Fibroblast of lung (primary cell): ENCODE results near the gene SPEN. TPM values are rescaled to one million over a fixed set of nuclear protein-coding genes. Genes with fewer than 3 reads are reported as not detected.

Source experiments
- DNase-seq, 2 donors: peaks; one replicate each; pipeline versions ENCODE4 v3.0.0 to v3.0.0-alpha.2; 2010; ENCODE audit warnings: low read depth in 2 of 2
- H2AFZ ChIP-seq: 2 replicates; pipeline ENCODE4 v1.5.1; 2012; ENCODE audit warnings: low read length, control low read depth, inconsistent platforms
- H3K27ac ChIP-seq: 2 replicates; pipeline ENCODE4 v1.5.1; 2011; ENCODE audit warnings: low read length, control low read depth; ENCODE audit not compliant: insufficient read depth
- H3K27me3 ChIP-seq: 2 replicates; pipeline ENCODE4 v1.5.1; 2011; ENCODE audit warnings: mild to moderate bottlenecking, low read length; ENCODE audit not compliant: control insufficient read depth, insufficient read depth
- H3K36me3 ChIP-seq: 2 replicates; pipeline ENCODE4 v1.5.1; 2011; ENCODE audit warnings: low read length; ENCODE audit not compliant: control insufficient read depth, insufficient read depth
- H3K4me1 ChIP-seq: 2 replicates; pipeline ENCODE4 v1.5.1; 2011; ENCODE audit warnings: low read length; ENCODE audit not compliant: control insufficient read depth, insufficient read depth; ENCODE audit errors: extremely low read depth
- H3K4me2 ChIP-seq: 2 replicates; pipeline ENCODE4 v1.5.1; 2011; ENCODE audit warnings: low read length, control low read depth; ENCODE audit not compliant: insufficient read depth; ENCODE audit errors: extremely low read depth
- H3K4me3 ChIP-seq, 4 experiments: fragments of 200-600 bp in 1 of 4; sonication (generic) in 1 of 4; replicated peaks in 1 of 4; 2 replicates each; pipeline ENCODE4 v1.5.1; 2011 to 2016; ENCODE audit warnings: low read length in 4 of 4, low read depth in 3 of 4, mild to moderate bottlenecking in 3 of 4, control low read depth in 2 of 4, inconsistent platforms in 1 of 4, mixed read lengths in 1 of 4; ENCODE audit not compliant: insufficient read depth in 1 of 4; ENCODE audit errors: control extremely low read depth in 1 of 4
- H3K79me2 ChIP-seq: 2 replicates; pipeline ENCODE4 v1.5.1; 2012; ENCODE audit warnings: mild to moderate bottlenecking, low read length, inconsistent platforms; ENCODE audit not compliant: control insufficient read depth, insufficient read depth
- H3K9ac ChIP-seq: 2 replicates; pipeline ENCODE4 v1.5.1; 2011; ENCODE audit warnings: mild to moderate bottlenecking, low read length, control low read depth; ENCODE audit not compliant: insufficient read depth
- H3K9me3 ChIP-seq: 2 replicates; pipeline ENCODE4 v1.5.1; 2012; ENCODE audit warnings: low read depth, low read length; ENCODE audit not compliant: control insufficient read depth, insufficient read depth
- H4K20me1 ChIP-seq: 2 replicates; pipeline ENCODE4 v1.5.1; 2011; ENCODE audit warnings: low read length; ENCODE audit not compliant: control insufficient read depth, insufficient read depth; ENCODE audit errors: extremely low read depth
- CTCF ChIP-seq, 2 donors: IDR thresholded peaks in 1 of 2; conservative IDR thresholded peaks in 1 of 2; 1 replicate in 1 of 2; 2 replicates in 1 of 2; pipeline ENCODE4 v1.5.1; 2011 to 2012; ENCODE audit warnings: low read length in 2 of 2, control low read depth in 1 of 2, inconsistent platforms in 1 of 2, low read depth in 1 of 2, mild to moderate bottlenecking in 1 of 2
- EZH2 ChIP-seq: IDR thresholded peaks from 2 replicates; pipeline ENCODE4 v1.5.1; 2012; ENCODE audit warnings: low read length, control low read depth, mild to moderate bottlenecking; ENCODE audit errors: missing control alignments
- polyA plus RNA-seq, 2 donors: library from polyadenylated mRNA; depleted of rRNA in 1 of 2; stranded (reverse) in 1 of 2; unstranded in 1 of 2; fragments of >200 nt; gene quantifications; 2 replicates each; pipeline ENCODE4 v1.2.1, GENCODE V29; 2011 to 2012; ENCODE audit warnings: missing spikeins in 1 of 2
- total RNA-seq: library from RNA; depleted of rRNA; stranded (reverse); fragments of >200 nt; gene quantifications from 2 replicates; pipeline ENCODE4 v1.2.1, GENCODE V29; 2014

SPEN gene
- total and polyA plus RNA-seq, 2 donors (not counting 1 experiment from before 2014, with no cell fraction given) = 5.1 to 11.9 TPM

GRCh38 chr1:15932612-15933011, 85.1 kb downstream of the SPEN start:
- no peak overlapping the region for H3K4me2 ChIP-seq
- no peak overlapping the region for H3K4me3 ChIP-seq
- H3K79me2 ChIP-seq = no peaks in the 10 kb centered on the region
- no peak overlapping the region for H3K9ac ChIP-seq
- H3K9me3 ChIP-seq = no peaks in the 10 kb centered on the region
- H3K27me3 ChIP-seq = no peaks in the 10 kb centered on the region
- H3K27ac ChIP-seq = no peak overlapping the region
- H3K4me1 ChIP-seq = no peaks in the 10 kb centered on the region
- no peaks in the 10 kb centered on the region for H4K20me1 ChIP-seq
- no peak for TF ChIP-seq EZH2
- TF ChIP-seq CTCF (conservative IDR thresholded peaks at IDR 0.05 in 1 of 2, IDR thresholded peaks at IDR 0.05 in 1 of 2; ENCODE audit: low read depth in 1 of 2, low read length in 2 of 2) = no peak
- peaks cover 15% of the 10 kb centered on the region for H3K36me3 ChIP-seq
- no peak overlapping the region for H2AFZ ChIP-seq
- DNase-seq = no peak

- no peak overlapping the region for H3K27ac ChIP-seq
- H2AFZ ChIP-seq = no peak overlapping the region
- H3K36me3 ChIP-seq = peaks cover 16% of the 10 kb centered on the region
- H3K9ac ChIP-seq = no peak overlapping the region
- no peaks in the 10 kb centered on the region for H3K79me2 ChIP-seq
- no peaks in the 10 kb centered on the region for H4K20me1 ChIP-seq
- no peaks in the 10 kb centered on the region for H3K9me3 ChIP-seq
- no peak overlapping the region for H3K4me3 ChIP-seq
- H3K27me3 ChIP-seq = no peaks in the 10 kb centered on the region
- no peaks in the 10 kb centered on the region for H3K4me1 ChIP-seq
- TF ChIP-seq CTCF (conservative IDR thresholded peaks at IDR 0.05 in 1 of 2, IDR thresholded peaks at IDR 0.05 in 1 of 2; ENCODE audit: low read depth in 1 of 2, low read length in 2 of 2) = no peak
- TF ChIP-seq EZH2 = no peak
- H3K4me2 ChIP-seq = no peak overlapping the region
- DNase-seq = no peak
Observed at GRCh38 chr1:15933684-15934083, 86.2 kb downstream of the SPEN start.

- Histone ChIP-seq H3K27ac (no peak overlapping the region), H3K4me1 (peaks cover 4% of the 10 kb centered on the region), H3K36me3 (peaks cover 16% of the 10 kb centered on the region), H2AFZ (no peak overlapping the region), H3K27me3 (no peaks in the 10 kb centered on the region), H4K20me1 (no peaks in the 10 kb centered on the region), H3K4me3 (no peak overlapping the region), H3K4me2 (no peak overlapping the region), H3K79me2 (no peaks in the 10 kb centered on the region), H3K9me3 (no peaks in the 10 kb centered on the region), H3K9ac (no peak overlapping the region)
- no peak for DNase-seq
- TF ChIP-seq CTCF (conservative IDR thresholded peaks at IDR 0.05 in 1 of 2, IDR thresholded peaks at IDR 0.05 in 1 of 2; ENCODE audit: low read depth in 1 of 2, low read length in 2 of 2) (no peak), EZH2 (no peak)
Observed at GRCh38 chr1:15934211-15935055, 86.9 kb downstream of the SPEN start.
